OCI-LY1 (cell line): ENCODE measurements around the gene LENG1.

Experiments
- H2AFZ ChIP-seq: fragments of 200-600 bp; sonication (generic), shearing (Covaris generic); 2 replicates; pipeline ENCODE4 v1.6.0; 2014; ENCODE audit warnings: antibody characterized with exemption, mild to moderate bottlenecking, low read length
- H3F3A ChIP-seq: fragments of 200-600 bp; sonication (generic), shearing (Covaris generic); 2 replicates; pipeline ENCODE4 v1.6.0; 2014; ENCODE audit warnings: mild to moderate bottlenecking, antibody characterized with exemption, low read length, moderate library complexity; ENCODE audit not compliant: insufficient read depth
- H3K27ac ChIP-seq: fragments of 200-600 bp; sonication (generic); 2 replicates; pipeline ENCODE4 v1.5.1; 2014; ENCODE audit warnings: low read length, mixed run types, mild to moderate bottlenecking, low read depth; ENCODE audit not compliant: poor library complexity, severe bottlenecking
- H3K27me3 ChIP-seq: fragments of 200-600 bp; sonication (generic); 2 replicates; pipeline ENCODE4 v1.6.0; 2014; ENCODE audit warnings: antibody characterized with exemption, mild to moderate bottlenecking, low read length, moderate library complexity; ENCODE audit not compliant: insufficient read depth
- H3K36me3 ChIP-seq: fragments of 200-600 bp; sonication (generic); 2 replicates; pipeline ENCODE4 v1.6.1; 2014; ENCODE audit warnings: mild to moderate bottlenecking, antibody characterized with exemption, low read length, moderate library complexity, mixed read lengths; ENCODE audit not compliant: insufficient read depth
- H3K4me1 ChIP-seq: fragments of 200-600 bp; sonication (generic); 2 replicates; pipeline ENCODE4 v1.5.1; 2014; ENCODE audit warnings: mild to moderate bottlenecking, low read length, moderate library complexity; ENCODE audit not compliant: insufficient read depth, severe bottlenecking
- H3K4me2 ChIP-seq: fragments of 200-600 bp; sonication (generic), shearing (Covaris generic); 2 replicates; pipeline ENCODE4 v1.6.1; 2014; ENCODE audit warnings: low read length
- H3K4me3 ChIP-seq: fragments of 200-600 bp; sonication (generic); 2 replicates; pipeline ENCODE4 v1.5.1; 2014; ENCODE audit warnings: low read length, low read depth, mild to moderate bottlenecking, mixed read lengths; ENCODE audit not compliant: poor library complexity, severe bottlenecking
- H3K79me2 ChIP-seq: fragments of 200-600 bp; shearing (Covaris generic); 2 replicates; pipeline ENCODE4 v1.6.1; 2016; ENCODE audit warnings: mixed run types, low read length, mixed read lengths; ENCODE audit not compliant: insufficient read depth
- H3K9ac ChIP-seq: fragments of 200-600 bp; sonication (generic), shearing (Covaris generic); 2 replicates; pipeline ENCODE4 v1.6.1; 2014; ENCODE audit warnings: mild to moderate bottlenecking, low read length, mixed read lengths
- H3K9me2 ChIP-seq: fragments of 200-600 bp; sonication (generic), shearing (Covaris generic); 2 replicates; pipeline ENCODE4 v1.6.1; 2014; ENCODE audit warnings: low read depth, mild to moderate bottlenecking, low read length, mixed read lengths
- H3K9me3 ChIP-seq: fragments of 200-600 bp; shearing (Covaris generic); 2 replicates; pipeline ENCODE4 v1.6.1; 2014; ENCODE audit warnings: low read length, mixed read lengths
- H4K20me1 ChIP-seq: fragments of 200-600 bp; sonication (generic), shearing (Covaris generic); 2 replicates; pipeline ENCODE4 v1.6.0; 2016; ENCODE audit warnings: mild to moderate bottlenecking, low read length; ENCODE audit not compliant: insufficient read depth
- EZH2 ChIP-seq: fragments of 200-600 bp; sonication (generic), shearing (Covaris generic); IDR thresholded peaks from 2 replicates; pipeline ENCODE4 v1.8.0; 2017; ENCODE audit warnings: borderline replicate concordance, mixed run types, mild to moderate bottlenecking, antibody characterized with exemption, low read length, moderate library complexity, mixed read lengths
- TF ChIP-seq, protein P1 (sequence below): fragments of 200-600 bp; sonication (generic), shearing (Covaris generic); IDR thresholded peaks from 2 replicates; pipeline ENCODE4 v1.5.1; 2017; ENCODE audit warnings: mild to moderate bottlenecking, antibody characterized with exemption, low read length, moderate library complexity, mixed read lengths

Gene LENG1

DNA sequence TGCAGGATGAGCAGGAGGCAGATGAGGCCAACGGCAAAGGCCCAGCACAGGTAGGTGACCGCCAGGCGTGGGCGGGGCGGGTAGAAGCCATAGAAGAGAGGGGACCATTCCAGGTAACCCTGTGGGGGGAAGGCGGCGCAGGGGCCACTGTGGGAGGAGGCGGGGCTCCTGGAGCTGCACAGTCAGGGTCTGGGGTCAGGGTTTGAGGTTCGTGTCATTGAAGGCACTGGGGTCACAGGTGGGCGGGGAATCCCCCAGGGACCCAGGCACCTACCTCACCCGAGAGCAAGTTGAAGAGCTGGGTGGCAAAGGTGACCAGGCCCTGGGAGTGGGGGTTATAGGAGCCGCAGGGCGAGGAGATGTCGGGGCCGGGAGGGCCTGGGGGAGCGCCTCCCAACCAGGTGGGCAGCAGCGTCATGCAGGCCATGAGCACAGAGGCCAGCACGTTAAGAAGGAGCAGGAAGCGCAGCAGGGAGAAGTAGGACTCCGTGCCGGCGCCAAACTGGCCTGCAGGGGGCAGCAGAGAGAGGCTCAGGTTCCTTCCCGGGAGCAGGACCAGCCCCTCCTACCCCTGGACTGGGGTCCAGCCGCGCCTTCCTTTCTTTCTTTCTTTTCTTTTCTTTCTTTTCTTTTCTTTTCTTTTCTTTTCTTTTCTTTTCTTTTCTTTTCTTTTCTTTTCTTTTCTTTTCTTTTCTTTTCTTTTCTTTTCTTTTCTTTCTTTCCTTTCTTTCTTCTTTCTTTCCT, 8.8 kb upstream of the LENG1 start:
- Histone ChIP-seq H3K9me3 (no peaks in the 10 kb centered on the region), H3K27me3 (no peaks in the 10 kb centered on the region; the same call in 1 of the 2 replicates), H3K36me3 (no peaks in the 10 kb centered on the region; the same call in 1 of the 2 replicates), H3K4me1 (peaks cover 3% of the 10 kb centered on the region), H4K20me1 (no peaks in the 10 kb centered on the region), H3K9ac (no peak overlapping the region), H3K9me2 (no peaks in the 10 kb centered on the region), H2AFZ (no peak overlapping the region), H3K79me2 (no peaks in the 10 kb centered on the region), H3K4me2 (no peak overlapping the region), H3F3A (no peaks in the 10 kb centered on the region), H3K27ac (no peak overlapping the region), H3K4me3 (no peak overlapping the region)
- no peak for TF ChIP-seq EZH2
- TF ChIP-seq, protein P1, sequence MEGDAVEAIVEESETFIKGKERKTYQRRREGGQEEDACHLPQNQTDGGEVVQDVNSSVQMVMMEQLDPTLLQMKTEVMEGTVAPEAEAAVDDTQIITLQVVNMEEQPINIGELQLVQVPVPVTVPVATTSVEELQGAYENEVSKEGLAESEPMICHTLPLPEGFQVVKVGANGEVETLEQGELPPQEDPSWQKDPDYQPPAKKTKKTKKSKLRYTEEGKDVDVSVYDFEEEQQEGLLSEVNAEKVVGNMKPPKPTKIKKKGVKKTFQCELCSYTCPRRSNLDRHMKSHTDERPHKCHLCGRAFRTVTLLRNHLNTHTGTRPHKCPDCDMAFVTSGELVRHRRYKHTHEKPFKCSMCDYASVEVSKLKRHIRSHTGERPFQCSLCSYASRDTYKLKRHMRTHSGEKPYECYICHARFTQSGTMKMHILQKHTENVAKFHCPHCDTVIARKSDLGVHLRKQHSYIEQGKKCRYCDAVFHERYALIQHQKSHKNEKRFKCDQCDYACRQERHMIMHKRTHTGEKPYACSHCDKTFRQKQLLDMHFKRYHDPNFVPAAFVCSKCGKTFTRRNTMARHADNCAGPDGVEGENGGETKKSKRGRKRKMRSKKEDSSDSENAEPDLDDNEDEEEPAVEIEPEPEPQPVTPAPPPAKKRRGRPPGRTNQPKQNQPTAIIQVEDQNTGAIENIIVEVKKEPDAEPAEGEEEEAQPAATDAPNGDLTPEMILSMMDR = peak; percentile 65

DNA sequence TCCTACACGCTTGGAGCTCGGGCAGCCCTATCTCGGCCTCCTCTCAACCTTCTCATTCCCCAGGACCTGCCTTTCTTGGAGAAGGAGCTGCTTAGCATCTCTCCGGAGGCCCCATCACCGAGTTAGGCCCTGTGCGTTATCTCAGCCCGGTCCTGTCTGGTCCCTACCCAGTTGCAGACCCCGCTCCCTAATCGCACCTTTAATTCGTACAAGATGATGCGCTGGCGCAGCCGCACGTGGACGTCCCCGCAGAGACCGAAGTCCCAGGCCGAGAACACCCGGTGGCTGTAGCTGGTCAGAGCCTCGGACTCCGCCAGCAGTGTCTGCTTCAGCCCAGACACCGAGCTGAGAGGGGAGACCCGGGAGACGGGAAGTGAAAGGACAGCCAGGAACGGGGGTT, 5.7 kb upstream of the LENG1 start:
- Histone ChIP-seq H3K79me2 (no peaks in the 10 kb centered on the region), H4K20me1 (no peaks in the 10 kb centered on the region), H3K9me2 (no peaks in the 10 kb centered on the region), H3F3A (no peaks in the 10 kb centered on the region), H3K4me1 (peaks cover 21% of the 10 kb centered on the region), H3K4me2 (no peak overlapping the region), H3K4me3 (no peak overlapping the region), H3K9ac (no peak overlapping the region), H3K9me3 (no peaks in the 10 kb centered on the region), H3K27me3 (no peaks in the 10 kb centered on the region), H3K36me3 (no peaks in the 10 kb centered on the region; the same call in 1 of the 2 replicates), H3K27ac (no peak overlapping the region), H2AFZ (no peak overlapping the region)
- no peak for TF ChIP-seq EZH2
- TF ChIP-seq, protein P1 = no peak

DNA sequence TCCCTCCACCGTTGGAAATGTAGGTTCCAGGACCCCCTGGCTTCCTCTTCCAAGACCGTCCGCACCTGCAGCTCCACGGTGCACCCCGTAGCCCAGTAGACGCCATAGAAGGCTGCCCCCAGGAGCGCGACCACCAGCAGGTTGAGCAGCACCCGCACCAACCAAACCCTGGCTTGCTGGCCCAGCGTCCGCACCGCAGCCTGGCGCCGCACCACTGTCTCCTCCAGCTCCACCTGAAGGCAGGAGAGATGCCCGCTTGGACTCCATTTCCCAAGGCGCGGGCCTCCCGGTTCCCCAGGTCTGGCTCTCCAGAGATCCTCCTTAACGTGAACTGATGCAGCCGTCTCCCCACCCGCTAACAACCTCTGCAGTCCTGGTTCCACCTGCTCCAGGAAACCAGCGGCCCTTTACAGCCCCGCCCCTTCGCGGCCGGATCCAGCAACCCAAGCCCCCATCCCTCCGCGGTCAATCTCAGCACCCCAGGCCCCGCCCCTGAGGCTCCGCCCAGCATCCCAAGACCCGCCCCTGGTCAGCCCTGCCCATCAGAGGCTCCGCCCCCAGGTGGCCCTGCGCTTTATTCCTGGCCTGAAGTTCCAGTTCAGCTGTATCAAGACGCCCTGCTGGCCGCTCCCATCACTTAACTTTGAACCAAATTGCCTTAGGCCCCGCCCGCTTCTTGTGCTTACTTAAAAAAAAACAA, 5.0 kb upstream of the LENG1 start:
- Histone ChIP-seq H3K9ac (no peak overlapping the region), H3K4me3 (no peak overlapping the region)

More for the DNA sequence above, 5.0 kb upstream of the LENG1 start:
- Histone ChIP-seq H3K4me2 (no peak overlapping the region), H3K27ac (no peak overlapping the region), H4K20me1 (no peaks in the 10 kb centered on the region), H3F3A (no peaks in the 10 kb centered on the region), H3K4me1 (peaks cover 21% of the 10 kb centered on the region), H3K9me3 (no peaks in the 10 kb centered on the region), H3K27me3 (no peaks in the 10 kb centered on the region), H3K9me2 (no peaks in the 10 kb centered on the region), H2AFZ (no peak overlapping the region), H3K36me3 (no peaks in the 10 kb centered on the region; the same call in 1 of the 2 replicates), H3K79me2 (no peaks in the 10 kb centered on the region)
- no peak for TF ChIP-seq EZH2
- TF ChIP-seq, protein P1 = no peak
